GM12891 (cell line): ENCODE data around the gene ADSL.

Source experiments
- DNase-seq: peaks from one replicate; pipeline ENCODE4 v3.0.0; 2011; ENCODE audit warnings: low spot score; ENCODE audit not compliant: insufficient read length
- FAIRE-seq: peaks from 2 replicates; lab custom pipeline; 2011; peaks lifted over from hg19 to GRCh38; lab: Jason Lieb, UNC
- PAX5 ChIP-seq: IDR thresholded peaks from 2 replicates; pipeline ENCODE4 v1.6.1; 2011; ENCODE audit warnings: low read length, moderate library complexity, mild to moderate bottlenecking; ENCODE audit not compliant: insufficient read depth, severe bottlenecking
- POLR2A ChIP-seq: IDR thresholded peaks from 2 replicates; pipeline ENCODE4 v1.6.1; 2011; ENCODE audit warnings: low read depth, low read length, control low read depth
- POLR2AphosphoS5 ChIP-seq: IDR thresholded peaks from 2 replicates; pipeline ENCODE4 v1.6.1; 2011; ENCODE audit warnings: low read depth, low read length, control low read depth
- POU2F2 ChIP-seq: IDR thresholded peaks from 2 replicates; pipeline ENCODE4 v1.6.1; 2011; ENCODE audit warnings: low read depth, mild to moderate bottlenecking, control low read depth, low read length, moderate library complexity
- SPI1 ChIP-seq: IDR thresholded peaks from 2 replicates; pipeline ENCODE4 v1.6.1; 2011; ENCODE audit warnings: low read depth, low read length, control low read depth
- TAF1 ChIP-seq: IDR thresholded peaks from 2 replicates; pipeline ENCODE4 v1.6.1; 2011; ENCODE audit warnings: low read depth, low read length, control low read depth

ADSL gene

DNA sequence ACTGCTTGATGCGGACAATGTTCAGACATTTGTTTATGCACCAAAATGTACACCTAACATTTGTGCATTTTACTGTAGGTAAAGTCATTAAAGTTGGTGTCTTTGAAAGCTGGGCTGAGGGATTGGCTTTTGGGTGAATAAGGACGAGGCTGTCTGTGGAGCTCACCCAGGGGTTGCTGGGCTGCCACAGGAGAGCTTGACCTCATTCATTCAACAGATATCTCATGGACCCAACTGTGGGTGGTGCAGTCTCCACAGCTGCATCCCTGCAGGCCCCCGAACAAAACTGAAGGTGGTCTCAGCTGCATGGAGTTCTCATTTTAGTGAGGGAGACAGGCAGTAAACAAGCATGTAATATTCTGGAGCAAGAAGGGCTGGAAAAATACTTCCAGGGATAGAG lies 56.8 kb downstream of the ADSL start:
- TF ChIP-seq POLR2A (no peak), TAF1 (no peak), SPI1 (no peak), POLR2AphosphoS5 (no peak), POU2F2 (no peak), PAX5 (no peak)
- no peak for DNase-seq
- FAIRE-seq: no peak

GRCh38 chr22:40403651-40404050 lies 57.4 kb downstream of the ADSL start:
- FAIRE-seq (no peak), DNase-seq (no peak)
- TF ChIP-seq POLR2AphosphoS5: no peak
- no peak for TF ChIP-seq PAX5
- no peak for TF ChIP-seq TAF1
- no peak for TF ChIP-seq POLR2A
- no peak for TF ChIP-seq POU2F2
- TF ChIP-seq SPI1: no peak

DNA sequence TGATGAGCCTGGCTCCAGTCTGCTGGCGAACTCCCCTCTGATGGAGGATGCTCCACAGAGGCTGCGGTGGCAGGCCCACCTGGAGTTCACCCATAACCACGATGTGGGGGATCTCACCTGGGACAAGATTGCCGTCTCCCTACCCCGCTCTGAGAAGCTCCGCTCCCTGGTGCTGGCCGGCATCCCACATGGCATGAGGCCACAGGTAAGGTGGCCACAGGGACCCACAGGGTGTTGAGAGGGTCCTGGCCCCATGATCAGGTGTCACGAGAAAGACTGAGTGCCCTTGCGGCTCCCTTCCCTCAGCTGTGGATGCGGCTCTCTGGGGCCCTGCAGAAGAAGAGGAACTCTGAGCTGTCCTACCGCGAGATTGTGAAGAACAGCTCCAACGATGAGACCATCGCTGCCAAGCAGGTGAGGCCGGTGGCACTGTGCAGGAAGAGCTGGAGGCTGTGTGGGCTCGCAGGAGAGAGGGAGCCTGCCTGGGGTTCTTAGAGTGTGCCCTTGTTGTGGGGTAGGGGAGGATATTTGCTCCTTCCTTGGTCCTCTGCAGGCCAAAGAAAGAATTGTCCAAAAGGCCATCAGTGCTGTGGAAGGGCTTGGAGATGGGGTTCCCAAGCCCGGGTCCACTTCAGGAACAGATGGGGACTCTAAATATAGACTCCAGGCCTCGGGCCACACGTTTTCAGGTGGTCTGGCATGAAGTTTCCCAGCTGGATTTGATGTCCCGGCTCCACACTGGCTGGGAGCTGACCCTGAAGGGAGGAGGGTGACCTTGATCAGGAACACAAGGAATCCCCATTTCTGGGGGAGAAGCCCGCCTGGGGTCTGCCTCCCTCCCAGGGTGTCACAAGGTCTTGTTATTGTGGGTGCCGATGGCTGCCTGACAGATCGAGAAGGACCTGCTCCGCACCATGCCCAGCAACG lies 58.2 kb downstream of the ADSL start:
- FAIRE-seq (no peak), DNase-seq (no peak)
- TF ChIP-seq POU2F2: no peak
- TF ChIP-seq TAF1: no peak
- no peak for TF ChIP-seq POLR2AphosphoS5
- TF ChIP-seq POLR2A: no peak
- no peak for TF ChIP-seq PAX5
- TF ChIP-seq SPI1: no peak

DNA sequence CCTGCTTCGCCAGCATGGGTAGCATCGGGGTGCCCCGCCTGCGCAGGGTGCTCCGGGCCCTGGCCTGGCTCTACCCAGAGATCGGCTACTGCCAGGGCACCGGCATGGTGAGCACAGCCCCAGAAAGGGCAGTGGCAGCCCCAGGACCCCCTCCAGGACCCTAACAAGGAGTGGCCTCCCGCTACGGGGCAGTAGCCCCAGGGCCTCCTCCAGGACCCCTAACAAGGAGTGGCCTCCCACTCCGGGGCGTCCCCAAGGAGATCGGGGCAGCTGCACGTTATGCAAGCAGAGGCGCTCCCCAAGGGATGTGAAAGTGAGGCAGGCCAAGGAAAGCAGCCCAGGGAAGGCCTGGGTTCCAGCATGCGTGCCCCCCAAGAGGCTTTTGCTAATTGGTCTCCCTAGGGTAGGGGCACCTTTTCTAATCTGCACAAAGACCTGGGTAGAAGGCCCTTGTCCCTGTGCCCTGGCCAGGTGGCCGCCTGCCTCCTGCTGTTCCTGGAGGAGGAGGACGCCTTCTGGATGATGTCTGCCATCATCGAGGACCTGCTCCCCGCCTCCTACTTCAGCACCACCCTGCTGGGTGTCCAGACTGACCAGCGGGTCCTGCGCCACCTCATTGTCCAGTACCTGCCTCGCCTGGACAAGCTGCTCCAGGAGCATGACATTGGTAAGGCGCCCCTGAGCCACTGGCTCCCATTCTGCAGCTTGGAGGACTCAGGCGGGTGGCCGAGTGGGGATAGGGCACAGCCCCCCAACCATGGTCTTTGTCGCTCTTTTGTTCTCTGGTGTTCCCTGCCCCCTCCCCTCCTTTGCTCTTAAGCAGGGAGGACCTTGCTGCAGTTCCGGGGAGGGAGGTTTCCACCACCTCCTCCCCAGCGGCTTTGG lies 59.1 kb downstream of the ADSL start:
- FAIRE-seq (no peak), DNase-seq (no peak)
- TF ChIP-seq TAF1 (no peak), POLR2AphosphoS5 (no peak), SPI1 (no peak), PAX5 (no peak), POU2F2 (no peak), POLR2A (no peak)

GRCh38 chr22:40406063-40406890 lies 60.0 kb downstream of the ADSL start:
- no peak for DNase-seq
- TF ChIP-seq POU2F2: no peak
- no peak for TF ChIP-seq SPI1
- no peak; the same call in 1 of the 2 replicates for TF ChIP-seq POLR2AphosphoS5
- TF ChIP-seq PAX5: no peak
- TF ChIP-seq TAF1: no peak
- TF ChIP-seq POLR2A: no peak
- no peak for FAIRE-seq

GRCh38 chr22:40407021-40407761 lies 60.9 kb downstream of the ADSL start:
- no peak for TF ChIP-seq POLR2AphosphoS5
- TF ChIP-seq TAF1: no peak
- 0 out of 2 replicates have a peak, but pooled peaks have one; percentile 6 for TF ChIP-seq POU2F2
- TF ChIP-seq POLR2A: 0 out of 2 replicates have a peak, but pooled peaks have one; percentile 21
- FAIRE-seq: no peak
- DNase-seq: no peak

- FAIRE-seq (no peak), DNase-seq (no peak)
- TF ChIP-seq TAF1 (no peak), PAX5 (no peak), POLR2A (peak; percentile 5; the same call in 1 of the 2 replicates), POLR2AphosphoS5 (no peak)
These were observed 61.8 kb downstream of the ADSL start for GRCh38 chr22:40407831-40408717.
